Mucosa of gallbladder (tissue), 1 donor: Measurements from ENCODE around the gene NCOA3. TPM values are rescaled to one million over a fixed set of nuclear protein-coding genes. Genes with fewer than 3 reads are reported as not detected.
A peak's percentile ranks its signal among the peaks of the same experiment; 100 is the strongest.
"Not testable (repeated sequence)": the region's sequence is repeated elsewhere in the genome, so short reads cannot be mapped to it uniquely, and the experiment has no call there.

Experiments
- DNase-seq: peaks from one replicate; pipeline ENCODE4 v3.0.0-alpha.2; 2020; ENCODE audit warnings: low spot score
- total RNA-seq: library from RNA; stranded (reverse); gene quantifications from one replicate; pipeline ENCODE4 v1.2.1, GENCODE V29; 2021
- donor health status: DM: no; HTN: no; CAD: no.

The NCOA3 gene
- 30.9 TPM for total RNA-seq

GRCh38 chr20:47501482-47502270 is at the start of gene NCOA3:
TSS of gene NCOA3 (plus strand) at chr20:47501887. CDS start at chr20:47622248, 120,361 bp downstream.
- DNase-seq = peak; percentile 94

GRCh38 chr20:47452736-47453161 is 48.9 kb upstream of the NCOA3 start:
- no peak for DNase-seq

GRCh38 chr20:47453167-47453782 is 48.4 kb upstream of the NCOA3 start:
- no peak for DNase-seq

GRCh38 chr20:47454298-47455132 is 47.2 kb upstream of the NCOA3 start:
- no peak for DNase-seq

GRCh38 chr20:47455133-47456040 is 46.3 kb upstream of the NCOA3 start:
- no peak for DNase-seq

- no peak for DNase-seq
Observed at GRCh38 chr20:47456041-47456537, 45.6 kb upstream of the NCOA3 start.

- DNase-seq = no peak
Observed at GRCh38 chr20:47456952-47457724, 44.5 kb upstream of the NCOA3 start.

- DNase-seq = not testable (repeated sequence)
Observed at GRCh38 chr20:47458280-47459050, 43.2 kb upstream of the NCOA3 start.

- DNase-seq = no peak
Observed at GRCh38 chr20:47459344-47460073, 42.2 kb upstream of the NCOA3 start.

- not testable (repeated sequence) for DNase-seq
Observed at GRCh38 chr20:47460761-47461112, 41.0 kb upstream of the NCOA3 start.

- no peak for DNase-seq
Observed at GRCh38 chr20:47461120-47461685, 40.5 kb upstream of the NCOA3 start.

GRCh38 chr20:47461906-47462305 is 39.8 kb upstream of the NCOA3 start:
- not testable (repeated sequence) for DNase-seq

GRCh38 chr20:47464380-47465101 is 37.1 kb upstream of the NCOA3 start:
- DNase-seq = peak; percentile 56

GRCh38 chr20:47465335-47466090 is 36.2 kb upstream of the NCOA3 start:
- DNase-seq = no peak

GRCh38 chr20:47466213-47466612 is 35.5 kb upstream of the NCOA3 start:
- DNase-seq = no peak

GRCh38 chr20:47466704-47467459 is 34.8 kb upstream of the NCOA3 start:
- no peak for DNase-seq
